ENCODE measurements around the gene DOCK2.
"Not testable (repeated sequence)": the region's sequence is repeated elsewhere in the genome, so short reads cannot be mapped to it uniquely, and the experiment has no call there.

DOCK2 gene

DNA sequence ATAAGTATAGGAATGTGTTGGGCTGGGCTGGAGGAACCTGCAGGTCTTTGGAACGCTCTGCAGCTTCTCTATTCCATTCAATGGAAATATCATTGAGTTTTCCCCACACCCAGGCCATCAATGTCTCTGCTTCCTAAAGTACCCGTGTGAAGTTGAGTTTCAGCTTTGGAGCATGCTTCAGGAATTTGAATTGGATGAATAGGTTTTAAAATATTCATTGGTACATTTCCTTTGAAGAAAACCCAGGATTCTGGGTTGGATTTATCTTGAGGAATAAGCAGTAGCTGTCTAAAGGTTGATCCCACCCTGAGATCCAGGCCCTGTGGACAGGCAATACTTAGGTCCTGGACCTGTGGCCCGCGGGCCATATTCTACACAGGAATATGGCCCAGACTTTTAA lies 306.0 kb downstream of the DOCK2 start:
- no peak for DNase-seq (ENCODE audit: low read depth in 2 of 2)

DNA sequence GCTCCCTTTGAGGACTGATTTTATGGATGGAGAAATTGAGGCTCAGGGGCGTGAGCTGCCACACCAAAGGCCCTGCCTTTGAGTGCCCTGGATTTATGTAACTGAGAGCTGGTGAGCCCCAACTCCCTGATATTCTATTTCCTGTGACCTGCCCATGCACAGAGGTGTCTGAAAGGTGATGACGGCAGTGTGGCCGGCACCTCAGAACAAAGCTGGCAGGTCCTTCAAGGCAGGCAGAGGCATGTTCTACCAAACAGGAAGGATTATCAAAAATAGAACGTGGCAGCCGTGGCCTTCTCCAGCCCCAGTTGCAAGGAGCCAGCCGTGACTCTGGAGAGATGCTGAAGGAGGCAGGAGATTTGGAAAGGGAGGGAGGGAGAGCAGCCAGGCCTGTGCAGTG lies 307.0 kb downstream of the DOCK2 start:
- no peak for DNase-seq (ENCODE audit: low read depth in 2 of 2)

DNA sequence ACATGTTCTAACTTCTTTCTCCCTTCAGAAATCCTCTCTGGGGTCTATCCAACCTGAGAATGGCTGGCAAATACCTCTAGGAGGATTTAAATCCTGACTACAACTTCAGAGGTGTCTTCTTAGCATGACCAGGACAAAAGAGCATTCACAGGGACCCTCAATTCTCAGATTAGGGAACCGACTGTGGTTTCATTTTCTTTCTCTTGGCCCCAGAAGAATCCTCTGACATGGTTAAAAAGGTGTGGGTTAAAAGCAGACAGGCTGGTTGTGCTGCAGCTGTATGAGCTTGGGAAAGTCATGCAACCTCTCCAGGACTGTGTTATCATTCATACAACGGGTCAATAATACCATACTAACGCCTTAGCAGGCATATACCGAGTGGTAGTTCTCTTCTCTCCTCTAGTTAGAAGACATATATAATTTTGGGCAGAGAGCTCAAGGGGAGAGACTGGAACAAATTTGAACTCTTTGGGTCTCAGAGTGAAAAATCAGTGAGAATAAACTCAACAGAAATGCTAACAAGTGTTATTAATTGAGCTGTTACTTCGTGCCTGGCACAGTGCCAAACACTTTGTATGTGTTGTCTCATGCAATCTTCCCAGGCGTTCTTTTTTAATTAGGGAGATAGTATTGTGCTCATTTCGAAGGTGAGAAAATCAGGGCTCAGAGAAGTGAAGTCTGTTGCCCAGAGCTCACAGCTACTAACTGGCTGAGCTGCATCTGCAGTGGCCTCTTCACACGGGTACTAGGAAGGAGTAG lies 308.0 kb downstream of the DOCK2 start:
- DNase-seq (ENCODE audit: low read depth in 2 of 2) = no peak

DNA sequence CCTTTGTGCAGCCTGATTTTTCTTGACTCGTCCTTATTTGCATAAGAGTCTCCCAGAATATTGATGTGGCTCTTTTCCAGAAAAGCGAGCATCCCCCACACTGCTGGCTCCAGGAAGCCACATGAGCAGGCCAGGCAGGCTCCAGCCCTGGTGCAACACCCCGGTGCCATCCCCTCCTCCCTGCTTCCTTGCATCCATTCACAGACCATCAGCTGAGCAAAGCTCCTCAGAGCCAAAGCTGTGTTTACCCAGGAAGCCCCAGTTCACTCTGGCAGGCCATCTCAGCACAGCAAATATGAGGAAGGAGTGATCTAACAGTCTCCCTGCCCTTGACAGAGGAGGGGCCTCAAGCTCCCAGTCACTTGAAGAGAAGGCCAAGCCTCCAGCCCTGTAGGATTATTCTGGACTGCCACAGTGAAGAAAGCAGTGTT lies 308.8 kb downstream of the DOCK2 start:
- no peak for DNase-seq (ENCODE audit: low read depth in 2 of 2)

DNA sequence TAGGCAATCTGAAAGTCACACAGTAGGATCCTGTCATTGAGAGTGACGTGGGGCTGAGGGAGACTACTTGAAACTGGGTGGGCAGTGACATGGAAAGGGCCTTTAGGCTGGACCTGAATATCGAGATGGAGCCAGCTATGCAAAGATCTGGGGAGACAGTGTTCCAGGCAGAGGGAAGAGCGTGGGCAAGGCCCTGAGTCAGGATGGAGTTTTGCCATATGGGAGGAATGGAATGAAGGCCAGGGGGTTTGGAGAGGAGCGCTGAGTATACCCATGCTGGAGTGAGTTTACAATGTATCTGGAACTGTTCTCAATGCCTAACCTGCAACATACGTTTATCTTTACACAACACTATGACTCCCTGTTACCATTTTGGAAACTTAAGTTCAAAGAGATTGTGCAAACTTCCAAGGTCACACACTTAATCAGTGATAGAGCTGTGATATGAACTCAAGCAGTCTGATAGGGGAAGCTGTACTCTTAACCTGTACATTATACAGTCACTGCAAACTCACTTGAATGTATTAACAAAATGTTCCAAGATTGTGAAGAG lies 309.7 kb downstream of the DOCK2 start:
- no peak for DNase-seq (ENCODE audit: low read depth in 2 of 2)

DNA sequence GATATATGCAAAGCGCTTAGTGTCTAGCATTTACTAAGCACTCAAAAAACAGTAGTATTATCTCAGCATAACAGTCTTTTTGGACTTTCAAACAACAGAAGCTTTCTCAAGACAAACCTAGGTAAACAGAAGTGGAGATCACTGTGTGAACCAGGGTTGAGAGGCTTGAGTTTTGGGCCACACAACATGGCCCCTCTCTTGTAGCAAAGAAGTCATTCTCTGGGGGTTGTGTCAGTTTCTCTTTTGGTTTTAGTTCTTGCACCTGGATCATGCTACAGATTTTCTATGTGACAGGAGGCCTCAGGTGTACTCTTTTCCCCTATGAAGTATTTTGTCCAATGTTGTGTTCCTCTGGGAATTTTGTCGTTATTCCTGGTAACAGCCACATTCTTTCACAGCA lies 313.3 kb downstream of the DOCK2 start:
- DNase-seq (ENCODE audit: low read depth in 2 of 2) = no peak

DNA sequence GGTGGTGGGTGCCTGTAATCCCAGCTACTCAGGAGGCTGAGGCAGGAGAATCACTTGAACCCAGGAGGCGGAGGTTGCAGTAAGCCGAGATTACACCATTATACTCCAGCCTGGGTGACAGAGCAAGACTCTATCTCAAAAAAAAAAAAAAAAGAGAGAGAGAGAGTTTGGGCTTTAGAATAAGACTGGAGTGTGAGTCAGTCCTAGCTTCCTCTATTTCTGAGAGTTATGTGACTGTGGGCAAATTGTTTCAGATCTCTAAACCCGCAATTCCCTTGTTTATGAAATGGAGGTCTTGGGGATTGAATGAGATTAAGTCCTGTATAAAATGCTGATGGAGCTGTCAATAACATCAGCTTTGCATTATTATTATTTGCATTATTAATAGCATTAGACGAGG lies 316.1 kb downstream of the DOCK2 start:
- DNase-seq (ENCODE audit: low read depth in 2 of 2) = not testable (repeated sequence)

DNA sequence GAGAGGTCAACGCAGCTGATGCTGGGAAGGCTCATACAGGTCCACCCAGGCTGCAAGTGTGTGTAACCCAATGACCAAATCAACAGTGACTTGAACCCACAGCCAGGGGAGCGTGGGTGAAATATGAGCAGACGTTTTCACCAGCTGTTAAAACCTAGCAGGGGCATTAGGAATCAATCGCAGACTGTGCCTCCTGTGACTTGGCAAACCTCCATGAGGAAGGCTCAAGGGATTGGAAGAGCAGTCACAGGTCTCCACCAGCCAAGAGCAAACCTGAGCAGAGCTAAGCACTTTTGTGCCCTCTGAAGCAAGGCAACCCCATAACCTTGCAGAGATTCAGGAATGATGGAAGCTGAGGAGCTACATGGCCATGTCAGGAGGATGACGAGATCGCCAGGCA lies 317.7 kb downstream of the DOCK2 start:
- DNase-seq (ENCODE audit: low read depth in 2 of 2) = no peak

DNA sequence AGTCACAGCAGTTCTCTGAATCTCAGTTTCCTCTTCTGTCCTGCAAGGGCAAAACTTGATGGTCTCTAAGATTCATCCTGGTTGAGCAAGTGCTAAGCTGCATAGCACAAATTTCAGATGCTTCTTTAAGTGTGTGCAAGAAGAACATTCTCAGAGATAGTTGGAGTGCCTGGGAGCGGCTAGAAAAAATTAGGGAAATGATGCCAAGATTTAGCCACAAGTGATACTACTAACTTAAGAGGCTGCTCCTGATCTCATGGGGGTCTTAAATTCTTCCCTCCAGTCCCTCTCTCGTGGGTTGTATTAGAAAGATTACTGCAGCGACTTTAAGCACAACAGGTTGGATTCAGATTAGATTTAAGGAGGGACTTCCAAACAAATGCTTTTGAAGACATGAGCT lies 319.1 kb downstream of the DOCK2 start:
- DNase-seq (ENCODE audit: low read depth in 2 of 2) = no peak

DNA sequence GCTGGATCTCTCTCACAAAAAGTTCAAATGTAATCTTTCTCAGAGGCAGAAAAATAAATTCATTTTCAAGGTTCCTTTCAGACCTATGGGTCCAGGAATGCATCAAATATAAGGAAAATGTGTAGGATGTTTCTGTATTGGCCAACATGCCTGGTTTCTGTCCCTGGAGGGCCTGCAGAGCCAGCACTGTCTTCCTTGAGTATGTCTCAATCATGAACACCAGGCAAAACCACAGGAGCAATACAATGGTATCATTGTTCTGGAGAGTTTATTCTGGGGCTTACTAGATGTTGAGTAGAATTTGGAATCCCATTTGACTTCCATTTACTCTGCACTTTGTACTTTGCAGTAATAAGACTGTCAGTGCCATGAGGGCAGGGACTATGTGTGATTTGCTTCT lies 319.7 kb downstream of the DOCK2 start:
- DNase-seq (ENCODE audit: low read depth in 2 of 2) = no peak

DNA sequence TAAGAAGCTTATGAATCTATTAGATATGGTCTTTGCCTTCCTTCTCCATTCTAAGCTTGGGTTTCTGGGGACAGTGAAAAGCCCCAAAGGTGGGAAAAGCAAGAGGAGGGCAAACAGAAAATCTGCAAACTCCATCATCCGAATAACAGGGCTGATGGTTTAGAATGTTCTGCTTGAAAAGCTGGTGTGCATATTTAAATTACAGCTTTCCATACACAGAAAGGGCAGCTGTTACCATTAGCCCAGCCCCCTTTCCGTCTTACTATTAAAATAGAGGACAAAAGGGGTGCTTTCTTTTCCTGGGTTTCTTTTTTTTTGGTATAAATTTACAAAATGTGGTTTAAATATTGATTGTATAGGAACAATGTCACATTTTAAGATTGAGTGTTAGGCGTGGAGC lies 321.2 kb downstream of the DOCK2 start:
- no peak for DNase-seq (ENCODE audit: low read depth in 2 of 2)

DNA sequence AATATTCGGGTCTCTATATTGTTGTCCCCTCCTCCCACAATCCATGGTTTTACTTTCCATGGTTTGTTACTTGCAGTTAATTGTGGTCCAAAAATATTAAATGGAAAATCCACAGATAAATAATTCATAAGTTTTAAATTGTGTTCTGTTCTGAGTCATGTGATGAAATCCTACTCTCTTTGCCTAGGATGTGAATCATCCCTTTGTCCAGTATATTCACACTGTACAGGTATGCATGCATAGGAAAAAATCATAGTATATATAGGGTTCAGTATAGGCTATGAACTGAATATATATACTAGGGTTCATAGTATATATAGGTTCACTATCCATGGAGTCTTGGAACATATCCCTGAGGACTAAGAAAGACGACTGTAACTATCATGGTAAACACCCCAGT lies 323.6 kb downstream of the DOCK2 start:
- DNase-seq (ENCODE audit: low read depth in 2 of 2) = no peak

DNA sequence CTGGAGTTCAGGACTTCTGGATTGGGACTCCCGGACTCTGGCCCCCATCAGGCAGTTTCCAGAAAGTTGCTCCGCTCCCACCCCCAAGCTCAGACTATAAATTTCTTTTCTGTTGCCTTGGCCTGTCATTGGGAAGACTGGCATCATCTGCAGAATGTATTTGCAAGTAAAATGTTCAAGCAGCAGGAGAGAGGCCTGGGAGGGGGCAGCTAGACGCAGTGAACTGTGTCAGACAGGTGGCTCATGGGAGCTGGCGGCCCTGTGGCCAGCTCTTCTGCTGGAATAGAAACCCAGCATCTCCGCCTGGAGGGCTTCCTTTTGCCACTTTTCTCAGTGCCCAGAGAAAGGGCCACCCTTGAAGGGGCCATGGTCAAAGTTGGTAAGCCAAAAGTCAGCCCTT lies 327.2 kb downstream of the DOCK2 start:
- DNase-seq (ENCODE audit: low read depth in 2 of 2) = no peak

DNA sequence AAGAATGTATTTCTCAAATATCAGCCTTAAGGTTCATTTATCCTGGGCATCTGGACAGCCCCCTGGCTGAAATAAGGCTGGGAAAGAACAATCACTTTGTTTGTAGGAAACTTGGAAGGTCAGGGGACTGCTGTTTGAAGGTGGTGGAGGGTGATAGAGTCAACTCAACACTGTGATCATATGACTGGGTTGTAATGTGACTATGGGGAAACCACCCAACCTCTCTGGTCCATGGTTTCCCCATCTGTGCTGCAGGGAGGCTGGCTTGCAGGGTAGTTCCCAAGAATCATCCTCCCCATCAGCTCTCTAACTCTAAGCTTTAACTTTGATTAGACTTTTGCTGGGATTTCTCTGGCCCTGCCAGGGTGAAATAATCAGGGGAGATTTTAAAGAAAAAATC lies 333.3 kb downstream of the DOCK2 start:
- DNase-seq (ENCODE audit: low read depth in 2 of 2) = no peak

DNA sequence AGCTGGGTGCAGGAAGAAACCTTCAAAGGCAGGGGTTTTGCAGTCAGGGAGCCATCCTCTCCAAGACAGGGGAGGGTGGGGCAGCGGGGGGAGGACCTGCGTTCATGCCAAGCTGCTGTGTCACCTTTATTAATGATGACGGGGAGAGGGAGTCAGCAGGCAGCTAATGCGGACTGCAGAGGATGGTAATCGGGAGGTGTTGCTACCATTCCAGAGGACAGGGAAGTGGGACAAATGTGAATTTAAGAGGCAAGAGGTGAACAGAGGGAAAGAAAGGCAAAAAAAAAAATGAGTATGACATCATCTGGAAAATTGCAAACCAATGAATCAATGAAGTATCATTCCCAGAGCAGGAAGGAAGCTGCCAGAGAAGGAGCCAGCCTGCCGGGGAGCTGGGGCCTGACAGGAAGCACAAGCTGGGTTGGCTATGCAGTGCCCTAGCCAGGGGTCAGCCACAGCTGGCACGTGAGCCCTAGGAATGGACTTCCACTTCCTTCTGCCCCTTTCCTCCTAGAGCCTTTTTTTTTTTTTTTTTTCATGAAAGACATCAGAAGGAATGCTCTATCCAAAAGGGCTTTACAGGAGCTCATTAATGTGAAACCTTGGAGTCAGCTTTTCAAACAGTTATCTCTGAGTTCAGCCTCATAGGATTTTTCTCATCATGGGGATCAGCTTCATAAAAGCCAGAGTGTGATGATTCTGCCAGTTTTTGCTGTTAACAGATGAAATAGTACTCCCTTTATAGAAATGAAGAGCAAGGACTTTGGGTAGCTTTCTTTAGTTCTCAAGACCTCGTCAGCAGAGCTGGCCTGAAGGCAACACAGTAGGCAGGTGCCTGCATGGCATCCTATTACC lies 334.1 kb downstream of the DOCK2 start:
- no peak for DNase-seq (ENCODE audit: low read depth in 2 of 2)

DNA sequence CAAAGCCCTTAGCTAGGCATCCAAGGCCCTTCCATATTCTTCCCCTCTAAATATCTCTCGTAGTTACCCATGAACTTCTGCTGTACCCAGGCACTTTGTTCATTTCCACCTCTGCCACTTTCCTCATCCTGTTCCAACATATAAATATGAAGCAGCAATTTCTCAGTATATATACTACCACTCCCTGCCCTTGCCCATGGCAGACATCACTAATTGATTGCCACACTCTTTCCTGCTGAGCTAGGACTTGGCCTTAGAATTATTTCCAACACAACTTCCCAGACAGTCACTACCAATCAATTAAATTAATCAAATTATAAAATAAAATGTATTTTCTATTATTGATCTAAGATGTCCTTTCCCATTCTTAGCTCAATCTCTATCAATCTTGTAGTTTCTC lies 334.7 kb downstream of the DOCK2 start:
- DNase-seq (ENCODE audit: low read depth in 2 of 2) = no peak

DNA sequence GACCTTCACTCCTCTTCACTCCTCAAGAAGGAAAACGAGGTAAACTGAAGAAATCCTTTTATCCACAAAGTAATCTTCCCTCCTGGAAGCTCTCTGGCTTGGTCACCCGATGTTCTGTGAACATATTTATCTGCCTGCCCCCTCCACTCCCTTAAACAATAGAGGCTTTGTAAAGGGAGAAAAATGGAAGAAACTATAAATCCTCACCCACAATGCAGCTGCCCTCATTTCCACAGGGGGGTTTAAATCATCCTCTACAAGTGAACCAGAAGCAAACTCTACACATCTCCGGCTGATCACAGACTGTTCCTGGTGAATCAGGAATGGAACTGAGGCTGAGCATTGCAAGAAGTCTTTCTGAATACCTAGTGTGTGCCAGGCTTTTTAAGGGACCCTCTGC lies 336.0 kb downstream of the DOCK2 start:
- DNase-seq (ENCODE audit: low read depth in 2 of 2) = no peak

DNA sequence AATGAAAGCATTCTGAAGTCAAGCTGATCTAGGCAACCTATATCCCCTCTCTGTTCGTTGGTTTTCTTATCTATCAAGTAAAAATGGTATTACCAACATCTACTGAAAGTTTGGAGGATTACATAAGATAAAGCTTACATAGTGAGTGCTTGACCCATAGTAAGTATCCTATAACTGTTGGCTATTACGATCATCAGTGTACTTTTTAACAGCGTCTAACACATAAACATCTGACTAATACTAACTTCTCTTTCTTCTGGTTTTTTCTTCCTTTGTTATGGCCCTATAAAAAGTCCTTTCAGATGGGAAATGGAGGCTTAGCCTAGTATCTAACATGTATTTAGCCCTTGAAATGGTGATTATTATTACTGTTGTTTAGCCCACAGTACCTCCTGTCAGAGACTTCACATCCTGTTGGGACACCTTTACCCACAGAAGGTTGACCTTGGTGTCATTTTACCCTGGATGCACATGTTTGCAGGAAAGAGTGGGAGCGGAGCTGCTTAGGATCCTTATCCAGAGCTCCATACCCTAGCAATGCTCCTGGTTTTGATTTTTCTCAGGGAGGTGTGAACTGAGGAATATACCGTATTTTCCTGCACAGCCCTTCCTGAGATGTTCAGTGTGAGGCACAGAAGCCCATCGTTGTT lies 337.2 kb downstream of the DOCK2 start:
- DNase-seq (ENCODE audit: low read depth in 2 of 2) = no peak

DNA sequence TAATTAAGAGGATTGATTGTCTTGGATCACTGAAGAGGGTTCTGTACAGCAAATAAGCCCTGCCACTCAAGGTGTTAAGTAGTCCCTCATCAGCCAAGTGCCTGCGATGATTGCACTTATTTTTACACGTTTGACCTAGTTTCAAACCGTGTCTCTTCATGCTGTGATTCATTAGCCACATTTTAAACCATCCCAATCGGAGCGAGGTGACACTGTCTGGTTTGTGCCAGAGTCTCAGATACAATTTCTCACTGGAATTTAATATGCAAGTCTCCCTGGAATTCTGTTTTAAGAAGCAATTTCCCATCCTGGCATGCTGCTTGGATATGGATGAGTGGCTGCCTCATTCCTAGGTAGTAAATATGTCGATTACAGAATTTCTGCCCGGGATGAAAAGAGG lies 341.6 kb downstream of the DOCK2 start:
- no peak for DNase-seq (ENCODE audit: low read depth in 2 of 2)

DNA sequence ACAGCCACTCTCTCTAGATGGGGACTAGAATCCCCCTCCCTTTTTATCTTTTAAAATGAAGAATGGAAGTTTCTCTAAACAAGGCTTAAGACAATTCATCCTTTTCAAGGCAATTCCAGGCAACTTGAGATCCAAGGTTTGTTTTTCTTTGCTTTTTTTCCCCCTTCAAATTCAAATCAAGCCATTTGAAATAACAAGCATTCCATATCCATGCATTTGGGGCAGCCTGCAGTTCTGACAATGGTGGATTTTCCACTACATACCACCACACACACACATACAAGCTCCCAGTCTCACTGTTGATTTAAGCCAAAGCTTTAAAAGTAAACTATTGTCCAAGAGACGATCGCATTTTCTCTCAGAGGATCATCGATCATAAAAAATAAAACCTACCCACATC lies 342.8 kb downstream of the DOCK2 start:
- no peak for DNase-seq (ENCODE audit: low read depth in 2 of 2)

DNA sequence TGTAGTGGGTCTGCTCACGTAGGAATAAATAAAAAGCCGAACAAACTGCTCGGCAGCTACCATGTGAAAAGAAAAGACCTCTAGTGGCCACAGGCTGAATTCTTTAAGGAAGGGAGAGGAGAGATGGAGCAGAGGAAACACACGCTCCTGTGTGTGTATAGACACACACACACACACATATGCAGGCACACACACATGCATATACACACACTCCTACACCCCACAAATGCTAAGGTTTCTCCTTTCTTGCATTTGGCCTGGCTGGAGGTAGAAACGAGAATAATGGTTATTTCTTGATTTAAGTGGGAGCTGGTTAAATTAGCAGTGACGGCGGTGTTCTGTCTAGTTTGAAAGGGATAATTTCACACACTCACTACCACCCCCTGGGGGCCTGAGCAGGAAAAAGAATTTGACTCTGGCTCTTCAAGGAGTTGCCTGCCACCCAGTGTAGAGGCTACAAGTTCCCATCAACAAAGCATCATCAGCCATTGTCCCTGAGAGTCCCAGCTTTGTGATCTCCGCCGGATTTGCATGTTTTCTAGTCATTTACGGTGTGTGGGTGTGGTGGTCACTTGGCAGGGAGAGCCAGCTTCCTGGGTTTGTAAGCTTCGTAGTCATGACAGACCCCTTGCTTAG lies 343.5 kb downstream of the DOCK2 start, which contains the start of gene INSYN2B:
TSS of gene INSYN2B (minus strand) at position 78 of the 636 bp plus-strand sequence. CDS start 96,597 bp downstream, outside the sequence.
- no peak for DNase-seq (ENCODE audit: low read depth in 2 of 2)

DNA sequence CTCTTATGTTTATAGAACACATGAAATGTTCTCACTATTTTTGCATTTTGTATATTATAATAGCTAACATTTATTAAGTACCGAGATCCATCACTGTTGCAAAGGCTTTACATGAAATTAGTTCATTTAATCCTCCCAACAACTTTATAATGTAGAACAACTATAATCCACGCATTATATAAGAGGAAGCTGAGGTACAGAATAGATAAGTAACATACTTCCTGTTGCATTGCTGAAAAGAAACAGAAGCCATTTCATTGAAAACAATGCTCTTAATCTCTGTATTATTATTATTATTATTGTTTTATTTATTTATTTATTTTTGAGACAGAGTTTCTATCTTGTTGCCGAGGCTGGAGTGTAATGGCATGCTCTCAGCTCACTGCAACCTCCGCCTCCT lies 351.1 kb downstream of the DOCK2 start:
- no peak for DNase-seq (ENCODE audit: low read depth in 2 of 2)
